NOMO-1 (cell line): Measurements from ENCODE around the gene MSX1.

Source experiments
- DNase-seq, 2 experiments: peaks; one replicate each; lab custom pipeline; 2025; ENCODE audit not compliant: unreplicated experiment in 2 of 2; lab: John Stamatoyannopoulos, UW

The MSX1 gene

DNA sequence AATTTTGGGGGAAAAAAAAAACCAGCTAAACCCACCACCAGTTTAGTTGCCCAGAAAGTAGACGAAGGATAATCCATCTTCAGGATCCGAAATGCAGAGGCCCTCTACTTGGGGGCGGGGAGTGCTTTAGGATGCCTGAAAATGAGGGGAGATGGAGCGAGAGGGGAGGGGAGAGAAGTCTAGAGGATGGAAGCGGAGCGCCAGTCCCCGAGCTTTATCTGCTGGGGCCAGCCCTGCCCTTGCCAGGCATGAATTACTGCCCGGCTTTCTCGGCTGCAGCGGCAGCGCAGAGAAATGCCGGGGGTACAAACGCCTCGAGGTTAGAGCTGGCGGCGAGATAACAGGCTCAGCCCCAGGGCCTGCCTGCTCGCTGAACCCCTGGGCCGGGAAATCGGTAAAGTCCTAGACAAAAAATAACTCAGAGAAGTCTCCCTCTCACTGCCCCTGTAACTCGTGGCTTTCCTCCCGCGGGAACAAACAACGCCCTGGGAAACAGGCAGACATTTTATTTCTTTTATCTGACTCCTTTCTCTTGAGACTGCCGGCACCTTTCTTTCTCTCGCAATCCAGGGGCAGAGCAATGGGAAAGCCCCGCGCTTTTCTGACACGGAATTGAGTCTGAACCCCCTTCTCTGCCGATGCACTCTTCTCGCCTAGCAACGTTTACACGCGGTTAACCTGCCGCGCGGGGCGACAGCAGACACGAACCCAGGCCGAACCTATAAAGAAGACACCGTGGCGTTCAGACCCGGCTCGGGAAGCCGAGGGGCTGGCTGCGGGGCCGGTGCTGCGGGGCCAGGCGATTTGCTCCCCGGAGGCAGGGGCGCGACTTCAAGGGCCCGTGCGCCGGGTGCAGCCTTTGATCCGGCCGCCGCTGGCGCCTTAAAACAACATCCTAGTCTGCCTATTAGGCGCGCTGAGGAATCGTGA is 3.1 kb upstream of the MSX1 start:
- DNase-seq: no peak

GRCh38 chr4:4857001-4857808 is 2.3 kb upstream of the MSX1 start:
- no peak for DNase-seq

- DNase-seq: no peak
Observed at GRCh38 chr4:4857809-4858508, 1.5 kb upstream of the MSX1 start.

- DNase-seq: no peak
Observed at GRCh38 chr4:4858527-4859324, 739 bp upstream of the MSX1 start.

DNA sequence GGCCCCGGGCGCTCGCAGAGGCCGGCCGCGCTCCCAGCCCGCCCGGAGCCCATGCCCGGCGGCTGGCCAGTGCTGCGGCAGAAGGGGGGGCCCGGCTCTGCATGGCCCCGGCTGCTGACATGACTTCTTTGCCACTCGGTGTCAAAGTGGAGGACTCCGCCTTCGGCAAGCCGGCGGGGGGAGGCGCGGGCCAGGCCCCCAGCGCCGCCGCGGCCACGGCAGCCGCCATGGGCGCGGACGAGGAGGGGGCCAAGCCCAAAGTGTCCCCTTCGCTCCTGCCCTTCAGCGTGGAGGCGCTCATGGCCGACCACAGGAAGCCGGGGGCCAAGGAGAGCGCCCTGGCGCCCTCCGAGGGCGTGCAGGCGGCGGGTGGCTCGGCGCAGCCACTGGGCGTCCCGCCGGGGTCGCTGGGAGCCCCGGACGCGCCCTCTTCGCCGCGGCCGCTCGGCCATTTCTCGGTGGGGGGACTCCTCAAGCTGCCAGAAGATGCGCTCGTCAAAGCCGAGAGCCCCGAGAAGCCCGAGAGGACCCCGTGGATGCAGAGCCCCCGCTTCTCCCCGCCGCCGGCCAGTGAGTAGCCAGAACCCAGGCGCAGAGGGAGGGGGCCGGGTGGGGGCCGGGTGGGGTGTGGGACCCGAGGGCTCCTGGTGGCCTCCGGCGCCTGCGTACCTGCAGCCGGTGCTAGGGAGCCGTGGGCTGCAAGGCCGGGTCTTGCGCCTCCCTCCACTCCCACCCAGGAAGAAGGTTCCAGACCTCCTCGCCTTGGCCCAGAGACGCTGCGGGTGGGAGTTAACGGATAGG is 534 bp downstream of the MSX1 start:
- DNase-seq: no peak

- no peak for DNase-seq
Observed at GRCh38 chr4:4860600-4861389, 1.3 kb downstream of the MSX1 start.

DNA sequence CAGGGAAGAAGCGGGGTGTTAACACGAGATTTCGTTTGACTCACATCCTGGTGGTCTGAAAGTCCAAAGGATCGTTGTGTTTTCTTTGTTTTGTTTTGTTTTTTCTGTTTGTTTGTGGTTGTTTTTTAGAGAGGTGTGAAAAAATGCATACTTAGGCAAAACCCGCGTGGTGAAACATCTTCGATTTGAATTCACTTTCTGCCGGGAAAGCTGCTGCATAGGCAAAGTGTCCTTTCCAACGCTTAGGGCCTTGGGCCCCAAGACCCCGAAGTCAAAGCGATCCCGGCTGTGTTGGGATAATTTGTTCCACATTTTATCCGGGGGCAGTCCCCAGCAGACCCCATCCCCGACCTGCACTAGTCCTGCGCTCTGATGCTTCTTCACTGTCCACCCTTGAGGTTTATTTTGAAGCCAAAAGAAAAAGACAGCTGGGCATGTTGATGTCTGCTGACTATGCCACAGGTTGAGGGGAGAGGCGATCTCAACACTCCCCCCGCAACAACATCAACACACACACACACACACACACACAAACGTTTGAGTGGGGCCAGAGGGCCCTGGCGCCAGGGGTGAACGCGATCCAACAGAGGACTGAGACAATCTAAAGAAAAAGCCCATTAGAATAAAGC is 2.0 kb downstream of the MSX1 start:
- no peak for DNase-seq

- no peak for DNase-seq
Observed at GRCh38 chr4:4862071-4862551, 2.6 kb downstream of the MSX1 start.

DNA sequence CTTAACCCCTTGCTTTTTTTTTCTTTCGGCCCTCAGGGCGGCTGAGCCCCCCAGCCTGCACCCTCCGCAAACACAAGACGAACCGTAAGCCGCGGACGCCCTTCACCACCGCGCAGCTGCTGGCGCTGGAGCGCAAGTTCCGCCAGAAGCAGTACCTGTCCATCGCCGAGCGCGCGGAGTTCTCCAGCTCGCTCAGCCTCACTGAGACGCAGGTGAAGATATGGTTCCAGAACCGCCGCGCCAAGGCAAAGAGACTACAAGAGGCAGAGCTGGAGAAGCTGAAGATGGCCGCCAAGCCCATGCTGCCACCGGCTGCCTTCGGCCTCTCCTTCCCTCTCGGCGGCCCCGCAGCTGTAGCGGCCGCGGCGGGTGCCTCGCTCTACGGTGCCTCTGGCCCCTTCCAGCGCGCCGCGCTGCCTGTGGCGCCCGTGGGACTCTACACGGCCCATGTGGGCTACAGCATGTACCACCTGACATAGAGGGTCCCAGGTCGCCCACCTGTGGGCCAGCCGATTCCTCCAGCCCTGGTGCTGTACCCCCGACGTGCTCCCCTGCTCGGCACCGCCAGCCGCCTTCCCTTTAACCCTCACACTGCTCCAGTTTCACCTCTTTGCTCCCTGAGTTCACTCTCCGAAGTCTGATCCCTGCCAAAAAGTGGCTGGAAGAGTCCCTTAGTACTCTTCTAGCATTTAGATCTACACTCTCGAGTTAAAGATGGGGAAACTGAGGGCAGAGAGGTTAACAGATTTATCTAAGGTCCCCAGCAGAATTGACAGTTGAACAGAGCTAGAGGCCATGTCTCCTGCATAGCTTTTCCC is 3.4 kb downstream of the MSX1 start:
- no peak for DNase-seq

DNA sequence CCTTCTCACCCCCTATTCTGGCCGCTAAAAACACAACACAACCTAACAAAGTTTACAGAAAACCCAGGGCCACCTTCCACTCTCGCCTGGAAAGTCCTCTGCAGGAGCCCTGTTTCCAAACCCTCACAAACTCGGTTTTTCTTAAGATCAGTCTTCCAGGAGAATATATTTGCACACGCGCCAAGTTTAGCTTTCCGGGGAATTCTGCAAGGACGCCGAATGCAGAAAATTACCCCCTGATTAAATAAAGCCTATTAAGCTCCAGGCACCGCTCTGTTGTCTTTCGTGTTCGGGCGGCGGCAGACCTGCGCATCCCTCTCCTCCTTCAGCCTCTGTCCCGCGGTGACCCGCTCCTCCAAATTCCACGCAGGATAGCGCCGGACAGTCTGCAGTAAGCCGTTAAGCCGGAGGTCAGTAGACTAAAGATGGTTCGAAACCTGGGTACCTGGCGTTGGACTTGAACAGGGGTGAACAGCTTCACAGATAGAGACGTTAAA is 5.0 kb downstream of the MSX1 start:
- no peak for DNase-seq

- no peak for DNase-seq
Observed at GRCh38 chr4:4864940-4865704, 5.7 kb downstream of the MSX1 start.

DNA sequence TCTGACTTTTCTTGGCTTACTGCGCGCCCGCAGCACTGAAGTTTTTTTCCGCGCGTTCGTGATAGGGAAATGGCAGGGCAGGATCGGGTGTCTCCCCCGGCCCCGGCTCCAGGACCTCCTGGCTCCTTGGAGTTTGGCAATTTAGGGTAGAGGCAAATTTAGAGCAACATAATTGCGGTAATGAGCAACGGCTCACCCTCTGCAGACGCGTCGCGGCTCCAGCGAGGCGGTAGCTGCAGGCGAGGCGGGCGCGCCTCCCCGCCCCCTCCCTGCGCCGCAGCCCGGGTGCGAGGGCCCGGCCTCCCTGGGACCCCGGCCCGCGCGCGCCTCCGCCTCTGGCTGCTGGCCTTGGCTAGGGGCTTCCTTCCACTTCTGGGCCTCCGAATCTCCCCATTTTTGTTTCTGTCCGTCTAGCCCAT is 6.2 kb downstream of the MSX1 start:
- DNase-seq: no peak

DNA sequence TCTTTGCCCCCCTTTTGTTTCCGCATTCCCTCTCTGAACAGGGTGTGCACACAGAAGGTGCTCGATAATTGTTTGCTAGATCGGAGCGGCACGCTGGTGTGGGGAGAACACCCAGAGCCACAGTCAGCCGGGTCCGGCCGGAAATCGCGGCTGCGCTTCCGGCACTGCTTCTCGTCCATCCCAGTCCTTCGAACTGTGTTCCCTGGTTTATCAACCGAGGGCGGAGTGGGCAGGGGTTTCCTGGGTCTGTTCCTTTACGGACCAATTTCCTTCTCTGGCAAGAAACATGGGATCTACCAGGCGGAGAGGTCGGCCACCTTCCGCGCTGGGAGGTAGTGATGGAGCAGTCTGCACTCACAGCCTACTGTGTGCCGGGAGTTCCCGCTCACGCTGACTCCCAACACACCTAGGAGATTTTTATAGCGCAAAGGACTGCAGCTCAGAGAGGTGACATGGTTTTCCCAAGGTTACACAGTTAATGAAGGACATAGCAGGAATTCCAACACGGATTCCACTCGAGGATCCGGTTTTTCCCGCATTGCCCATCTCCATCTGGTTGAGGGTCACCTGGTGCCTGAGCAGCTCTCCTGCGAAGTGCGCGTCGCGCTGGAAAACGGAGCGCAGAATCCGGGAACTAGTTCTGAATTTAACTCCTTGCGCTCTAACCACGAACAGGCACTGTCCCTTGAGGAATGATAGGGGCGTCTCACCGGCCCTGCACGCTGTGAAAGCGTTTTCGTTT is 6.8 kb downstream of the MSX1 start:
- DNase-seq: no peak

- no peak for DNase-seq
Observed at GRCh38 chr4:4866866-4867374, 7.5 kb downstream of the MSX1 start.

DNA sequence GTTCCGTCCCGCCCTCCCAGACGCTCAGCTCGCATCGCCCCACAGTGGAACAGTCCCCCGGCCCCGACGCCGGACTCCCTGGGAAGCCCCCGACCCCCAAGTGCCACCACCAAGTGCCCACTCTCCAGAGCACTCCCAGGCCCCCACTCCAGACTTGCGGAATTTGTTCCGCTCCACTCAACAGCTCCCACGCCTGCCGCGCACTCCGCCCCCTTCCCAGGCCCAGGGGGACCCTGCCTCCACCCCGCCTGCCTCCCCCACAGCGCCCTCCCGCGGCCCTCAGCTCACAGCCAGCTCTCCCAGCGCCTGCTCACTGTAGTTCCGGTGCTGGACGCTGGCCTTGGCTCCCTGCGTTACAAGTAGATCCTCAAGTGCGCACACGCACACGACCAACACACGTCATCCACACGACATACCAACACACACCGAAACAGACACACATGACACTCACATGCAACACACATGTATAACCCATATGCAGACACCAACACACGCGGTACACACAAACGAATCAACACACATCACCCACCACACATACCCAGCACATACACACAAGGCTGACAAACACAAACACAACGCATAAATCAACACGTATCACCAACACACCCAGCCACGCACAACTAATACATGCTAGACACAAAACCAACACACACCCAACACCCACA is 8.0 kb downstream of the MSX1 start:
- no peak for DNase-seq
